Lower lobe of right lung (tissue), 2 donors: ENCODE measurements around the gene SEC24D. TPM values are rescaled to one million over a fixed set of nuclear protein-coding genes. Genes with fewer than 3 reads are reported as not detected.

ENCODE experiments used
- ATAC-seq, 2 donors: fragments of 200-7000 bp; cut with Tn5 transposase; one replicate each; pipeline ENCODE4 v1.9.1; 2020 to 2022; ENCODE audit warnings: mild to moderate bottlenecking in 2 of 2, moderate library complexity in 2 of 2
- DNase-seq: peaks from one replicate; pipeline ENCODE4 v3.0.0-alpha.2; 2020
- H3K27ac ChIP-seq: fragments of 200-600 bp; one replicate; pipeline ENCODE4 v1.8.0; 2022
- H3K27me3 ChIP-seq: fragments of 200-600 bp; one replicate; pipeline ENCODE4 v1.8.0; 2022; ENCODE audit warnings: low read depth
- H3K36me3 ChIP-seq: fragments of 200-600 bp; one replicate; pipeline ENCODE4 v1.8.0; 2022; ENCODE audit warnings: mild to moderate bottlenecking
- H3K4me1 ChIP-seq: fragments of 200-600 bp; one replicate; pipeline ENCODE4 v1.8.0; 2022
- H3K4me3 ChIP-seq: fragments of 200-600 bp; one replicate; pipeline ENCODE4 v1.8.0; 2022; ENCODE audit warnings: mild to moderate bottlenecking
- H3K9me3 ChIP-seq: fragments of 200-600 bp; one replicate; pipeline ENCODE4 v1.8.0; 2022
- CTCF ChIP-seq: fragments of 200-600 bp; IDR thresholded peaks from one replicate; pipeline ENCODE4 v1.8.0; 2022; ENCODE audit warnings: antibody characterized with exemption, mild to moderate bottlenecking
- intact Hi-C: fragments of 100-400 bp; cut with DNase I; formaldehyde crosslinking; loops from one replicate; pipeline ENCODE4 v1.11.0; 2022
- total RNA-seq: library from RNA; stranded (reverse); fragmentation: NEBNext Ultra II Directional; extraction: Animal tissue kit (Norgen Biotek cat#: 25700); gene quantifications from one replicate; pipeline ENCODE4 v1.2.1, GENCODE V29; 2021
- donor health status: DM: no; HTN: yes; CAD: no; lungs with severe emphysema.

SEC24D gene
- total RNA-seq, 1 donor from 2014 or later: 45.7 TPM

GRCh38 chr4:118772767-118773428 lies 63.0 kb downstream of the SEC24D start:
- TF ChIP-seq CTCF: no peak
- H3K4me1 ChIP-seq: peaks cover 16% of the 10 kb centered on the region
- no peaks in the 10 kb centered on the region for H3K9me3 ChIP-seq
- no peaks in the 10 kb centered on the region for H3K27me3 ChIP-seq
- H3K4me3 ChIP-seq: no peak overlapping the region
- peaks cover 17% of the 10 kb centered on the region for H3K36me3 ChIP-seq
- intact Hi-C loops: no loop called here
- ATAC-seq: no peak
- no peak for DNase-seq
- H3K27ac ChIP-seq: no peak overlapping the region

GRCh38 chr4:118772081-118772766 lies 63.7 kb downstream of the SEC24D start:
- peaks cover 24% of the 10 kb centered on the region for H3K36me3 ChIP-seq
- DNase-seq (no peak), ATAC-seq (peak; percentile 77 to 81)
- intact Hi-C loops: no loop called here
- peaks cover 16% of the 10 kb centered on the region for H3K4me1 ChIP-seq
- H3K27ac ChIP-seq: no peak overlapping the region
- H3K9me3 ChIP-seq: no peaks in the 10 kb centered on the region
- peak; percentile 60 for TF ChIP-seq CTCF
- no peaks in the 10 kb centered on the region for H3K27me3 ChIP-seq
- H3K4me3 ChIP-seq: no peak overlapping the region

GRCh38 chr4:118770741-118771187 lies 65.2 kb downstream of the SEC24D start:
- Histone ChIP-seq H3K4me1 (peaks cover 26% of the 10 kb centered on the region), H3K27ac (no peak overlapping the region), H3K9me3 (no peaks in the 10 kb centered on the region), H3K36me3 (peaks cover 37% of the 10 kb centered on the region), H3K4me3 (no peak overlapping the region), H3K27me3 (no peaks in the 10 kb centered on the region)
- intact Hi-C loops: no loop called here
- ATAC-seq (no peak), DNase-seq (no peak)
- TF ChIP-seq CTCF: no peak

GRCh38 chr4:118769161-118769560 lies 66.8 kb downstream of the SEC24D start:
- no peak for TF ChIP-seq CTCF
- intact Hi-C loops: no loop called here
- Histone ChIP-seq H3K27ac (no peak overlapping the region), H3K4me3 (no peak overlapping the region), H3K36me3 (peaks cover 51% of the 10 kb centered on the region), H3K9me3 (no peaks in the 10 kb centered on the region), H3K4me1 (peaks cover 29% of the 10 kb centered on the region), H3K27me3 (no peaks in the 10 kb centered on the region)
- no peak for DNase-seq
- no peak for ATAC-seq

GRCh38 chr4:118767109-118767508 lies 68.8 kb downstream of the SEC24D start:
- ATAC-seq (no peak), DNase-seq (no peak)
- no peak for TF ChIP-seq CTCF
- Histone ChIP-seq H3K9me3 (no peaks in the 10 kb centered on the region), H3K4me3 (no peak overlapping the region), H3K27ac (no peak overlapping the region), H3K36me3 (peaks cover 69% of the 10 kb centered on the region), H3K4me1 (peaks cover 13% of the 10 kb centered on the region), H3K27me3 (no peaks in the 10 kb centered on the region)
- intact Hi-C loops: no loop called here
